Ectodermal cell (in vitro differentiated cells): ENCODE measurements around the gene ZNF154.

Source experiments
- H3K27ac ChIP-seq: 2 replicates; pipeline ENCODE4 v1.7.0; 2013; ENCODE audit warnings: mild to moderate bottlenecking, low read depth, low read length; ENCODE audit not compliant: insufficient read depth, poor library complexity, severe bottlenecking
- H3K27me3 ChIP-seq: 2 replicates; pipeline ENCODE4 v1.7.0; 2013; ENCODE audit warnings: mild to moderate bottlenecking, low read length; ENCODE audit not compliant: insufficient read depth, control insufficient read depth, poor library complexity, severe bottlenecking
- H3K36me3 ChIP-seq: one replicate; pipeline ENCODE4 v1.7.0; 2013; ENCODE audit warnings: low read length; ENCODE audit not compliant: control insufficient read depth, insufficient read depth
- H3K4me1 ChIP-seq: one replicate; pipeline ENCODE4 v1.7.0; 2013; ENCODE audit warnings: low read length; ENCODE audit not compliant: control insufficient read depth, insufficient read depth
- H3K4me3 ChIP-seq: 2 replicates; pipeline ENCODE4 v1.7.0; 2013; ENCODE audit warnings: low read depth, low read length, control low read depth; ENCODE audit not compliant: insufficient read depth
- H3K9me3 ChIP-seq: 2 replicates; pipeline ENCODE4 v1.7.0; 2013; ENCODE audit warnings: mild to moderate bottlenecking, low read length, moderate library complexity; ENCODE audit not compliant: control insufficient read depth
- WGBS, 2 experiments: methylation state at CpG; one replicate each; pipeline ENCODE4 v1.1.7; 2013; ENCODE audit warnings: missing lambda C conversion rate in 2 of 2; 5-methylcytosine and 5-hydroxymethylcytosine counted together

ZNF154 gene

GRCh38 chr19:57653689-57654088 lies 55.3 kb downstream of the ZNF154 start:
- H3K27me3 ChIP-seq, result peaks cover 4% of the 10 kb centered on the region
- no peaks in the 10 kb centered on the region for H3K9me3 ChIP-seq
- H3K36me3 ChIP-seq, result no peaks in the 10 kb centered on the region
- no peaks in the 10 kb centered on the region for H3K4me1 ChIP-seq
- H3K27ac ChIP-seq, result no peak overlapping the region
- WGBS, 2 experiments, result 81 to 87% methylated on average over 2 of the region's 2 CpGs
- no peak overlapping the region for H3K4me3 ChIP-seq

DNA sequence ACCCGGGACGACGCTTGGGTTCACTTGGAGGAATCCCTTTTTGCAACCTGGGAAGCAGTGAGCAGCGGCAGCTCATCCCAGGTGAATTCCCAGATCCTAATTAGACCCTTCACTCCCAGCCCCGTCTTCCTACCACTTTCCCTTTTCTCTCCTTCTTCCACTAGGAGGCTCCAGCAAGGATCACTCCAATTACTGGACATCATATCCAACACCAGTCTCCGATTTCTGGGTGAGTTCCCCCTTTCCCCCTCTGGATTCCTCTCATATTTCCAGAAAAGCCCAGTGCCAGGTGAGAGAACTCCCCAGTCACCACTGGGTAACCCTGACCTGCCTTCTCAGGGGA lies 57.4 kb downstream of the ZNF154 start:
- WGBS, 2 experiments, result 74 to 75% methylated on average over 6 of the region's 6 CpGs
- H3K9me3 ChIP-seq, result no peaks in the 10 kb centered on the region
- H3K4me1 ChIP-seq, result no peaks in the 10 kb centered on the region
- no peak overlapping the region for H3K4me3 ChIP-seq
- no peaks in the 10 kb centered on the region for H3K27me3 ChIP-seq
- no peaks in the 10 kb centered on the region for H3K36me3 ChIP-seq
- no peak overlapping the region for H3K27ac ChIP-seq

GRCh38 chr19:57648331-57649003 lies 60.5 kb downstream of the ZNF154 start:
- H3K4me3 ChIP-seq, result no peak overlapping the region
- no peaks in the 10 kb centered on the region for H3K36me3 ChIP-seq
- no peak overlapping the region for H3K27ac ChIP-seq
- H3K27me3 ChIP-seq, result no peaks in the 10 kb centered on the region
- no peaks in the 10 kb centered on the region for H3K9me3 ChIP-seq
- H3K4me1 ChIP-seq, result no peaks in the 10 kb centered on the region
- WGBS, 2 experiments, result 81 to 86% methylated on average over 5 to 6 of the region's 6 CpGs
